ENCODE data around the gene UCKL1. TPM values are rescaled to one million over a fixed set of nuclear protein-coding genes. Genes with fewer than 3 reads are reported as not detected.
"Not testable (repeated sequence)": the region's sequence is repeated elsewhere in the genome, so short reads cannot be mapped to it uniquely, and the experiment has no call there.

UCKL1 gene
- total and polyA plus RNA-seq, 2 donors = 21.2 to 51.8 TPM

- no peak for DNase-seq (ENCODE audit: low read depth in 6 of 9, low spot score in 9 of 9)
- no peak overlapping the region for H3K27ac ChIP-seq (ENCODE audit: low read depth in 1 of 2, low read length in 1 of 2)
- peaks cover 0 to 8% of the 10 kb centered on the region in 2 donors for H3K4me1 ChIP-seq (ENCODE audit: control insufficient read depth in 2 of 2, insufficient read depth in 2 of 2, low read length in 2 of 2)
- H3K27me3 ChIP-seq (ENCODE audit: control insufficient read depth in 2 of 2, insufficient read depth in 1 of 2, low read length in 1 of 2) = no peaks in the 10 kb centered on the region
- H3K4me3 ChIP-seq (ENCODE audit: low read length in 2 of 2) = no peak overlapping the region
- H3K9me3 ChIP-seq (ENCODE audit: control insufficient read depth in 2 of 2, insufficient read depth in 1 of 2, low read length in 1 of 2) = no peaks in the 10 kb centered on the region
- H3K36me3 ChIP-seq (ENCODE audit: control insufficient read depth in 2 of 2, insufficient read depth in 2 of 2, low read length in 1 of 2) = peaks cover 20 to 38% of the 10 kb centered on the region in 2 donors
- 94% methylated on average over 8 of the region's 8 CpGs for WGBS
Observed at GRCh38 chr20:63923651-63924050, 32.6 kb downstream of the UCKL1 start.

GRCh38 chr20:63920226-63920625, 36.0 kb downstream of the UCKL1 start:
- DNase-seq (ENCODE audit: low read depth in 6 of 9, low spot score in 9 of 9) = no peak
- no peaks in the 10 kb centered on the region for H3K27me3 ChIP-seq (ENCODE audit: control insufficient read depth in 2 of 2, insufficient read depth in 1 of 2, low read length in 1 of 2)
- peaks cover 2 to 11% of the 10 kb centered on the region in 2 donors for H3K9me3 ChIP-seq (ENCODE audit: control insufficient read depth in 2 of 2, insufficient read depth in 1 of 2, low read length in 1 of 2)
- WGBS = 96% methylated on average over 23 of the region's 23 CpGs
- no peak overlapping the region for H3K27ac ChIP-seq (ENCODE audit: low read depth in 1 of 2, low read length in 1 of 2)
- peaks cover 0 to 8% of the 10 kb centered on the region in 2 donors for H3K4me1 ChIP-seq (ENCODE audit: control insufficient read depth in 2 of 2, insufficient read depth in 2 of 2, low read length in 2 of 2)
- no peak overlapping the region for H3K4me3 ChIP-seq (ENCODE audit: low read length in 2 of 2)
- peaks cover 12 to 30% of the 10 kb centered on the region in 2 donors for H3K36me3 ChIP-seq (ENCODE audit: control insufficient read depth in 2 of 2, insufficient read depth in 2 of 2, low read length in 1 of 2)

DNA sequence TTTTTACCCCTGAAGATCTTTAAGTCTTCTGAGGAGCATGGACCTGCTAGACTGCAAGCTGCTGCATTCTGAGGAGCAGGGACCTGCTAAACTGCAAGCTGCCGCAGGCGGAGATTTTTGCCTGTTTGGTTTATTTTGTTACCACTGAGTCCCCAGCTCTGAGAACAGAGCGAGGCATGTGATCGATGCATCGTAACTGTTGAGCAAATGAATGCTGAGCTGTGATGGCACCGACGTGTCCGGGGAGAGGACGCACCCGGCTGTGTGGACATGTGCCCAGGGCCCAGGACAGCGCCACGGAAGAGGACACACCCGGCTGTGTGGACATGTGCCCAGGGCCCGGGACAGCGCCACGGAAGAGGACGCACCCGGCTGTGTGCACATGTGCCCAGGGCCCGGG, 37.1 kb downstream of the UCKL1 start:
- peaks cover 0 to 5% of the 10 kb centered on the region in 2 donors for H3K4me1 ChIP-seq (ENCODE audit: control insufficient read depth in 2 of 2, insufficient read depth in 2 of 2, low read length in 2 of 2)
- no peaks in the 10 kb centered on the region for H3K27me3 ChIP-seq (ENCODE audit: control insufficient read depth in 2 of 2, insufficient read depth in 1 of 2, low read length in 1 of 2)
- no peak for DNase-seq (ENCODE audit: low read depth in 6 of 9, low spot score in 9 of 9)
- H3K4me3 ChIP-seq (ENCODE audit: low read length in 2 of 2) = no peak overlapping the region
- H3K27ac ChIP-seq (ENCODE audit: low read depth in 1 of 2, low read length in 1 of 2) = no peak overlapping the region
- H3K9me3 ChIP-seq (ENCODE audit: control insufficient read depth in 2 of 2, insufficient read depth in 1 of 2, low read length in 1 of 2) = peaks cover 2 to 11% of the 10 kb centered on the region in 2 donors
- H3K36me3 ChIP-seq (ENCODE audit: control insufficient read depth in 2 of 2, insufficient read depth in 2 of 2, low read length in 1 of 2) = peaks cover 12 to 26% of the 10 kb centered on the region in 2 donors
- 98% methylated on average over 19 of the region's 19 CpGs for WGBS

DNA sequence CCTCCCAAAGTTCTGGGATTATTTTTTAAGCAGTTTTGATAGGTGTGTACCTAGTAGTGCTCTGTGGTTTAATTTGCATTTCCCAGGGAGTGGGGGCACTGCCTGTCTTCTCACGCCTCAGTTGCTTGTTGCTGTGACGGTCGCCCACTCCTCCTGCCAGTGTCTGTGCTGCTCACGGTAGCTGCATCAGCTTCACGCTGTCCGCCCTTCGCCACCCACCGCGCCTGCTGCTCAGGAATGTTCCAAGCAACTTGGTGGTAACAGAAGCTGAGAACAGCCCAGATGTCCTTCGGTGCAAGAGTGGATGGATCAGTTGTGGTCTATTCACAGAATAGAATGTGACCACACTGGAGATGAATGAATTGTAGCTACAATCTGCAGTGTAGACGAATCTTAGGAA, 38.4 kb downstream of the UCKL1 start:
- DNase-seq (ENCODE audit: low read depth in 6 of 9, low spot score in 9 of 9) = no peak
- Histone ChIP-seq H3K4me1 (ENCODE audit: control insufficient read depth in 2 of 2, insufficient read depth in 2 of 2, low read length in 2 of 2) (no peaks in the 10 kb centered on the region), H3K9me3 (ENCODE audit: control insufficient read depth in 2 of 2, insufficient read depth in 1 of 2, low read length in 1 of 2) (peaks cover 2 to 15% of the 10 kb centered on the region in 2 donors), H3K27ac (ENCODE audit: low read depth in 1 of 2, low read length in 1 of 2) (no peak overlapping the region), H3K36me3 (ENCODE audit: control insufficient read depth in 2 of 2, insufficient read depth in 2 of 2, low read length in 1 of 2) (peaks cover 12 to 26% of the 10 kb centered on the region in 2 donors), H3K27me3 (ENCODE audit: control insufficient read depth in 2 of 2, insufficient read depth in 1 of 2, low read length in 1 of 2) (no peaks in the 10 kb centered on the region), H3K4me3 (ENCODE audit: low read length in 2 of 2) (no peak overlapping the region)
- 96% methylated on average over 11 of the region's 11 CpGs for WGBS

DNA sequence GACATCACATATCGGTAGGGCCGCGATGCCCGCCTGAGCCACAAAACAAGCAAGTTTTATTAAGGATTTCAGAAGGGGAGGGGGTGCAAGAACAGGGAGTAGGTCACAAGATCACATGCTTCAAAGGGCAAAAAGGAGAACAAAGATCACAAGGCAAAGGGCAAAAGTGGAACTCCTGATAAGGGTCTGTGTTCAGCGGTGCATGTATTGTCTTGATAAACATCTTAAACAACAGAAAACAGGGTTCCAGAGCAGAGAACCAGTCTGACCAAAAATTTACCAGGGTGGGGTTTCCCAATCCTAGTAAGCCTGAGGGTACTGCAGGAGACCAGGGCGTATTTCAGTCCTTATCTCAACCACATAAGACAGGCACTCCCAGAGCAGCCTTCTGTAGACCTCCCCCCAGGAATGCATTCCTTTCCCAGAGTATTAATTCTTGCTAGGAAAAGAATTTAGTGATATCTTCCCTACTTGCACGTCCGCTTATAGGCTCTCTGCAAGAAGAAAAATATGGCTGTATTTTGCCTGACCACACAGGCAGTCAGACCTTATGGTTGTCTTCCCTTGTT, 39.8 kb downstream of the UCKL1 start:
- not testable (repeated sequence) for DNase-seq (ENCODE audit: low read depth in 6 of 9, low spot score in 9 of 9); H3K4me1 ChIP-seq (ENCODE audit: control insufficient read depth in 2 of 2, insufficient read depth in 2 of 2, low read length in 2 of 2); H3K4me3 ChIP-seq (ENCODE audit: low read length in 2 of 2); H3K27me3 ChIP-seq (ENCODE audit: control insufficient read depth in 2 of 2, insufficient read depth in 1 of 2, low read length in 1 of 2); H3K27ac ChIP-seq (ENCODE audit: low read depth in 1 of 2, low read length in 1 of 2)
- Histone ChIP-seq H3K36me3 (ENCODE audit: control insufficient read depth in 2 of 2, insufficient read depth in 2 of 2, low read length in 1 of 2) (peaks cover 12 to 24% of the 10 kb centered on the region in 2 donors), H3K9me3 (ENCODE audit: control insufficient read depth in 2 of 2, insufficient read depth in 1 of 2, low read length in 1 of 2) (peaks cover 2 to 15% of the 10 kb centered on the region in 2 donors)
- 99% methylated on average over 8 of the region's 8 CpGs for WGBS

DNA sequence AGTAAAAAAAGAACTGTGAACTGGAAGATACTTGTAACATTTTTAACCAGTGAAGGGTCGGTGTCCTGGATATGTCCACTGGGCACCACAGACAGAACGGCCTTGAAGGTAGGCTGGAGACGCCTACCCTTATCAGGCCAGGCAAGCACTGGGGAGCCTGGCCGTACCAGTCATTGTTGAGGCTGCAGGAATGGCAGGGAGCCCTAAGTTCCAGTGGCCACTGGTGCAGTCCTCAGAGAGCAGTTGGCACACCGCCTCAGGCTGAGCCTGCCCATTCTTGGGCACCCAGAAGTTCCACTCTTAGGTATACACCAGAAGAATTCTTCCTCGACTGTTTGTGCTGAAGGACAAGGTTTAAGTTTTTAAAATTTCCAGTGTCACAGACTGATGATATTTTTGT, 40.7 kb downstream of the UCKL1 start:
- Histone ChIP-seq H3K27me3 (ENCODE audit: control insufficient read depth in 2 of 2, insufficient read depth in 1 of 2, low read length in 1 of 2) (no peaks in the 10 kb centered on the region), H3K4me1 (ENCODE audit: control insufficient read depth in 2 of 2, insufficient read depth in 2 of 2, low read length in 2 of 2) (no peaks in the 10 kb centered on the region), H3K9me3 (ENCODE audit: control insufficient read depth in 2 of 2, insufficient read depth in 1 of 2, low read length in 1 of 2) (peaks cover 2 to 15% of the 10 kb centered on the region in 2 donors), H3K27ac (ENCODE audit: low read depth in 1 of 2, low read length in 1 of 2) (no peak overlapping the region), H3K36me3 (ENCODE audit: control insufficient read depth in 2 of 2, insufficient read depth in 2 of 2, low read length in 1 of 2) (peaks cover 12 to 18% of the 10 kb centered on the region in 2 donors), H3K4me3 (ENCODE audit: low read length in 2 of 2) (no peak overlapping the region)
- no peak for DNase-seq (ENCODE audit: low read depth in 6 of 9, low spot score in 9 of 9)
- WGBS = 98% methylated on average over 6 of the region's 6 CpGs

DNA sequence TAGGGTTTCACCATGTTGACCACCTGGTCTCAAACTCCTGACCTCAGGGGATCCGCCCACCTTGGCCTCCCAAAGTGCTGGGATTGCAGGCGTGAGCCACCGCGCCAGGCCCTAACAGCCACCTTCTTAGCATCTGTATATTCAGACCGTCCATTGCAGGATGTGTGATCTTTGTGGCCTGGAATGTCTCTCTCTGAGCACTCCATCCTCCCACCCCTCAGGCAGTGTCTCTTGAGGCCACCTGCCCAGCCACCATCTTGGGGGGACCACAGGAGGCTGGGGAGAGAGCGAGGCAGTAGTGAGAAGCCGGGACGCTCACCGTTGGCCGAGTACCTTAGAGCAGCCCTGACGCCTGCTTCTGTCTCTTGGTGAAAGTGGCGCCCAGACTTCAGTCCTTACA, 42.4 kb downstream of the UCKL1 start:
- peaks cover 8 to 10% of the 10 kb centered on the region in 2 donors for H3K36me3 ChIP-seq (ENCODE audit: control insufficient read depth in 2 of 2, insufficient read depth in 2 of 2, low read length in 1 of 2)
- no peaks in the 10 kb centered on the region for H3K4me1 ChIP-seq (ENCODE audit: control insufficient read depth in 2 of 2, insufficient read depth in 2 of 2, low read length in 2 of 2)
- H3K4me3 ChIP-seq (ENCODE audit: low read length in 2 of 2) = no peak overlapping the region
- no peaks in the 10 kb centered on the region for H3K27me3 ChIP-seq (ENCODE audit: control insufficient read depth in 2 of 2, insufficient read depth in 1 of 2, low read length in 1 of 2)
- whole genome bisulfite sequencing = 98% methylated on average over 12 of the region's 12 CpGs
- DNase-seq (ENCODE audit: low read depth in 6 of 9, low spot score in 9 of 9) = no peak
- H3K9me3 ChIP-seq (ENCODE audit: control insufficient read depth in 2 of 2, insufficient read depth in 1 of 2, low read length in 1 of 2) = peaks cover 2 to 15% of the 10 kb centered on the region in 2 donors
- H3K27ac ChIP-seq (ENCODE audit: low read depth in 1 of 2, low read length in 1 of 2) = no peak overlapping the region

DNA sequence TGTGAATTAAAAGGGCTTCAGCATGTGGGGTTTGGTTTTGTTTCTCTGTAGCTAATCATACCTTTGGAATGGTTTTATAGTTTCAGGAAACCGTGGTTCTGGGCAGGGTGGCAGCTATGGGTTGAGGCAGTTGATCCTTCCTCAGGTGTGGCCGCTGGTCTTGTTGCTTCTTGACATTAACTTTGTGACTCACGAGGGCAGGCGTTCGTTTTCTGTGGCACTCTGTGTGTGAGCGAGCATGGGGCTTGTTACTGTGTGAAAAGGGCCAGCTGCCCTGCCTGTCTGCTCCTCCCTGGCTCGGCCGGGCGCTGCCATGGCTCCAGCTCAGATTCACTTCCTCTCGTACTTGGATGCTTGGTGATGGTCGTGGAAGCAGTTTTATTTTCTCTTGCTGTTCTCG, 45.0 kb downstream of the UCKL1 start:
- H3K9me3 ChIP-seq (ENCODE audit: control insufficient read depth in 2 of 2, insufficient read depth in 1 of 2, low read length in 1 of 2) = peaks cover 2 to 12% of the 10 kb centered on the region in 2 donors
- DNase-seq (ENCODE audit: low read depth in 6 of 9, low spot score in 9 of 9) = no peak
- no peak overlapping the region for H3K4me3 ChIP-seq (ENCODE audit: low read length in 2 of 2)
- H3K27me3 ChIP-seq (ENCODE audit: control insufficient read depth in 2 of 2, insufficient read depth in 1 of 2, low read length in 1 of 2) = no peaks in the 10 kb centered on the region
- no peak overlapping the region for H3K27ac ChIP-seq (ENCODE audit: low read depth in 1 of 2, low read length in 1 of 2)
- peaks cover 0 to 2% of the 10 kb centered on the region in 2 donors for H3K4me1 ChIP-seq (ENCODE audit: control insufficient read depth in 2 of 2, insufficient read depth in 2 of 2, low read length in 2 of 2)
- WGBS = 69% methylated on average over 12 of the region's 12 CpGs
- peaks cover 5 to 7% of the 10 kb centered on the region in 2 donors for H3K36me3 ChIP-seq (ENCODE audit: control insufficient read depth in 2 of 2, insufficient read depth in 2 of 2, low read length in 1 of 2)

GRCh38 chr20:63908008-63908682, 48.1 kb downstream of the UCKL1 start:
- no peak overlapping the region for H3K27ac ChIP-seq (ENCODE audit: low read depth in 1 of 2, low read length in 1 of 2)
- H3K9me3 ChIP-seq (ENCODE audit: control insufficient read depth in 2 of 2, insufficient read depth in 1 of 2, low read length in 1 of 2) = no peaks in the 10 kb centered on the region
- no peak overlapping the region for H3K4me3 ChIP-seq (ENCODE audit: low read length in 2 of 2)
- H3K27me3 ChIP-seq (ENCODE audit: control insufficient read depth in 2 of 2, insufficient read depth in 1 of 2, low read length in 1 of 2) = no peaks in the 10 kb centered on the region
- H3K36me3 ChIP-seq (ENCODE audit: control insufficient read depth in 2 of 2, insufficient read depth in 2 of 2, low read length in 1 of 2) = peaks cover 8 to 10% of the 10 kb centered on the region in 2 donors
- DNase-seq (ENCODE audit: low read depth in 6 of 9, low spot score in 9 of 9) = no peak
- peaks cover 3 to 5% of the 10 kb centered on the region in 2 donors for H3K4me1 ChIP-seq (ENCODE audit: control insufficient read depth in 2 of 2, insufficient read depth in 2 of 2, low read length in 2 of 2)
- 94% methylated on average over 16 of the region's 16 CpGs for WGBS
